ENCODE measurements around the gene GBA3.

GRCh38 chr4:22814906-22815305 is 122.2 kb downstream of the GBA3 start:
- TF ChIP-seq EZH2 (IDR thresholded peaks at IDR 0.05; ENCODE audit: insufficient read depth, poor library complexity, severe bottlenecking) = no peak
- TF ChIP-seq EZH2phosphoT487 (IDR thresholded peaks at IDR 0.05; ENCODE audit: insufficient read depth, low read depth) = no peak

All from GM23248 (cell line).